RWPE2 (cell line): ENCODE data around the gene ELFN2.

Experiments used
- ATAC-seq: fragments of 200-7000 bp; cut with Tn5 transposase; 3 replicates; pipeline ENCODE4 v1.9.1; 2021; ENCODE audit warnings: low read depth
- DNase-seq: peaks from one replicate; pipeline ENCODE4 v3.0.0-alpha.2; 2020; ENCODE audit warnings: low spot score
- H3K27ac ChIP-seq: fragments of 450-650 bp; 2 replicates; pipeline ENCODE4 v1.5.1; 2017; ENCODE audit warnings: mild to moderate bottlenecking; ENCODE audit not compliant: poor library complexity, severe bottlenecking
- H3K27me3 ChIP-seq: fragments of 250-450 bp; sonication (Bioruptor Pico); 2 replicates; pipeline ENCODE4 v1.5.1; 2021; ENCODE audit warnings: mild to moderate bottlenecking, moderate library complexity; ENCODE audit not compliant: insufficient read depth, poor library complexity, severe bottlenecking
- H3K36me3 ChIP-seq: fragments of 250-450 bp; sonication (Bioruptor Pico); 2 replicates; pipeline ENCODE4 v1.5.1; 2020; ENCODE audit warnings: low read depth, mild to moderate bottlenecking, moderate library complexity
- H3K4me1 ChIP-seq: fragments of 250-450 bp; sonication (Bioruptor Pico); 2 replicates; pipeline ENCODE4 v1.5.1; 2021; ENCODE audit warnings: mild to moderate bottlenecking, moderate library complexity; ENCODE audit not compliant: insufficient read depth, poor library complexity, severe bottlenecking
- H3K4me3 ChIP-seq: fragments of 250-450 bp; sonication (Bioruptor Pico); 2 replicates; pipeline ENCODE4 v1.5.1; 2021; ENCODE audit warnings: mild to moderate bottlenecking, moderate library complexity; ENCODE audit not compliant: severe bottlenecking
- H3K9me3 ChIP-seq: fragments of 250-450 bp; sonication (Bioruptor Pico); 2 replicates; pipeline ENCODE4 v1.5.1; 2021; ENCODE audit warnings: mild to moderate bottlenecking, moderate library complexity; ENCODE audit not compliant: severe bottlenecking
- TF ChIP-seq, protein P1 (sequence below): fragments of 450-650 bp; IDR thresholded peaks from one replicate; pipeline ENCODE4 v1.5.1; 2017; ENCODE audit warnings: mild to moderate bottlenecking, moderate library complexity; ENCODE audit not compliant: poor library complexity, severe bottlenecking

The ELFN2 gene

GRCh38 chr22:37416827-37417226 lies 10.5 kb downstream of the ELFN2 start:
- H3K4me1 ChIP-seq: no peaks in the 10 kb centered on the region

GRCh38 chr22:37416389-37416788 lies 10.9 kb downstream of the ELFN2 start:
- no peak for ATAC-seq
- Histone ChIP-seq H3K4me1 (no peaks in the 10 kb centered on the region), H3K36me3 (no peaks in the 10 kb centered on the region), H3K27me3 (no peaks in the 10 kb centered on the region), H3K4me3 (no peak overlapping the region), H3K9me3 (no peaks in the 10 kb centered on the region), H3K27ac (no peak overlapping the region)
- no peak for DNase-seq
- TF ChIP-seq, protein P1, sequence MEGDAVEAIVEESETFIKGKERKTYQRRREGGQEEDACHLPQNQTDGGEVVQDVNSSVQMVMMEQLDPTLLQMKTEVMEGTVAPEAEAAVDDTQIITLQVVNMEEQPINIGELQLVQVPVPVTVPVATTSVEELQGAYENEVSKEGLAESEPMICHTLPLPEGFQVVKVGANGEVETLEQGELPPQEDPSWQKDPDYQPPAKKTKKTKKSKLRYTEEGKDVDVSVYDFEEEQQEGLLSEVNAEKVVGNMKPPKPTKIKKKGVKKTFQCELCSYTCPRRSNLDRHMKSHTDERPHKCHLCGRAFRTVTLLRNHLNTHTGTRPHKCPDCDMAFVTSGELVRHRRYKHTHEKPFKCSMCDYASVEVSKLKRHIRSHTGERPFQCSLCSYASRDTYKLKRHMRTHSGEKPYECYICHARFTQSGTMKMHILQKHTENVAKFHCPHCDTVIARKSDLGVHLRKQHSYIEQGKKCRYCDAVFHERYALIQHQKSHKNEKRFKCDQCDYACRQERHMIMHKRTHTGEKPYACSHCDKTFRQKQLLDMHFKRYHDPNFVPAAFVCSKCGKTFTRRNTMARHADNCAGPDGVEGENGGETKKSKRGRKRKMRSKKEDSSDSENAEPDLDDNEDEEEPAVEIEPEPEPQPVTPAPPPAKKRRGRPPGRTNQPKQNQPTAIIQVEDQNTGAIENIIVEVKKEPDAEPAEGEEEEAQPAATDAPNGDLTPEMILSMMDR: no peak

More at GRCh38 chr22:37416827-37417226, 10.5 kb downstream of the ELFN2 start:
- Histone ChIP-seq H3K27me3 (no peaks in the 10 kb centered on the region), H3K9me3 (no peaks in the 10 kb centered on the region), H3K36me3 (no peaks in the 10 kb centered on the region), H3K27ac (no peak overlapping the region), H3K4me3 (no peak overlapping the region)
- no peak for ATAC-seq
- TF ChIP-seq, protein P1: no peak
- DNase-seq: no peak

DNA sequence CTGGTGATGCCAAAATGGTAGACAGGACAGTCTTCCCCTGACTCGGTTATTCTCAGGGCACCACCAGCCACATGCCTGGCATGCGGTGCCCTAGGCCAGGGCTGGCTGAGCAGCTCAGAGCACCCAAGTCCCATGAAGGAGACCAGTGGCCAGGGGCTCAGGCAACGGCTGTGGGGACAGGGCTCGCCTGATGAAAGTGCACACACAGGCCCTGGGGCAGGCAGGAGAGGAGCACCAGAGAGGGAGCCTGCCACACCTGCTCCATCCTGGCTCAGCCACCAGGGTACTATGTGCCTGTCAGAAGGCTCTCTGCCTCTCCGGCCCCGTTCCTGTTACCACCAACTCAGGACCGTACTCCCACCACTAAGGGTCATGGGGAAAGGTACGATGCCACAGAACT lies 12.1 kb downstream of the ELFN2 start:
- Histone ChIP-seq H3K27me3 (no peaks in the 10 kb centered on the region), H3K4me1 (no peaks in the 10 kb centered on the region), H3K36me3 (no peaks in the 10 kb centered on the region), H3K4me3 (no peak overlapping the region), H3K9me3 (no peaks in the 10 kb centered on the region), H3K27ac (no peak overlapping the region)
- TF ChIP-seq, protein P1: no peak
- ATAC-seq: no peak
- DNase-seq: no peak

GRCh38 chr22:37414288-37414687 lies 13.0 kb downstream of the ELFN2 start:
- TF ChIP-seq, protein P1: no peak
- ATAC-seq (no peak), DNase-seq (no peak)
- Histone ChIP-seq H3K27me3 (no peaks in the 10 kb centered on the region), H3K36me3 (no peaks in the 10 kb centered on the region), H3K4me1 (no peaks in the 10 kb centered on the region), H3K4me3 (no peak overlapping the region), H3K9me3 (no peaks in the 10 kb centered on the region), H3K27ac (no peak overlapping the region)

DNA sequence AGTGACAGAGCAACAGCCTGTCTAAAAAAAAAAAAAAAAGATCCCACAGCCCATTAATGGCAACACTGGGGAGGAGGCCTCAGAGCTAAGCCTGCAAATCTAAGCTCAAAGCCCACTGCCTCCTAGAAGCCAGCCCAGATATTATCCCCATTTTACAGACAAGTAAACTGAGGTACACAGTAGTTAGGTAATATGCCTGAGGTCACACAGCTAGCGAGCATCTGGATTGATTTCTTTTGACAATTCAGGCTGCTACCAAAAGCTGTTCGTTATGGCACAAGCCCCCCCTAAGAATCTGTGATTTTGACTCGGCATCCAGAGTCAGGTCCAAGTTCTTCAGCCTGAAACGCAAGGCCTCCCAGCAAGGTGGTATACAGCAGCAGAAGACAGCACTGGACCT lies 13.7 kb downstream of the ELFN2 start:
- no peak overlapping the region for H3K4me3 ChIP-seq
- H3K9me3 ChIP-seq: no peaks in the 10 kb centered on the region
- TF ChIP-seq, protein P1: no peak
- ATAC-seq (no peak), DNase-seq (no peak)
- H3K4me1 ChIP-seq: no peaks in the 10 kb centered on the region
- no peaks in the 10 kb centered on the region for H3K36me3 ChIP-seq
- no peak overlapping the region for H3K27ac ChIP-seq
- H3K27me3 ChIP-seq: no peaks in the 10 kb centered on the region
